NB4 (cell line): ENCODE results near the gene ASB4.
A peak's percentile ranks its signal among the peaks of the same experiment; 100 is the strongest.
"Not testable (repeated sequence)": the region's sequence is repeated elsewhere in the genome, so short reads cannot be mapped to it uniquely, and the experiment has no call there.

Experiments used
- DNase-seq: peaks from one replicate; pipeline ENCODE4 v3.0.0; 2010; ENCODE audit warnings: low read depth
- H3K4me3 ChIP-seq: one replicate; pipeline ENCODE4 v1.5.1; 2011; ENCODE audit warnings: mild to moderate bottlenecking, low read depth, low read length, moderate library complexity
- CTCF ChIP-seq: IDR thresholded peaks from one replicate; pipeline ENCODE4 v1.5.1; 2012; ENCODE audit warnings: low read depth, low read length
- MAX ChIP-seq: IDR thresholded peaks from 2 replicates; pipeline ENCODE4 v1.6.1; 2011; ENCODE audit warnings: low read depth, low read length
- MYC ChIP-seq: IDR thresholded peaks from 2 replicates; pipeline ENCODE4 v1.6.1; 2011; ENCODE audit warnings: low read depth, low read length
- POLR2A ChIP-seq: IDR thresholded peaks from 2 replicates; pipeline ENCODE4 v1.6.1; 2011; ENCODE audit warnings: mild to moderate bottlenecking; ENCODE audit not compliant: insufficient read length; ENCODE audit errors: extremely low read depth

The ASB4 gene

GRCh38 chr7:95493247-95493646 is 7.5 kb downstream of the ASB4 start:
- DNase-seq: no peak
- no peak overlapping the region for H3K4me3 ChIP-seq
- TF ChIP-seq MAX (no peak), CTCF (no peak), POLR2A (no peak), MYC (no peak)

GRCh38 chr7:95493844-95494243 is 8.1 kb downstream of the ASB4 start:
- no peak for TF ChIP-seq POLR2A
- H3K4me3 ChIP-seq: no peak overlapping the region
- DNase-seq: no peak

GRCh38 chr7:95501261-95501832 is 15.6 kb downstream of the ASB4 start:
- peak; percentile 32 for DNase-seq
- H3K4me3 ChIP-seq: no peak overlapping the region
- TF ChIP-seq POLR2A (no peak), MAX (no peak), MYC (no peak), CTCF (no peak)

- H3K4me3 ChIP-seq: no peak overlapping the region
- no peak for TF ChIP-seq MAX
- TF ChIP-seq POLR2A: no peak
- no peak for TF ChIP-seq CTCF
- no peak for DNase-seq
These were observed 16.7 kb downstream of the ASB4 start for GRCh38 chr7:95502403-95502802.

GRCh38 chr7:95503271-95504131 is 17.8 kb downstream of the ASB4 start:
- H3K4me3 ChIP-seq: no peak overlapping the region
- TF ChIP-seq MYC: no peak
- no peak for TF ChIP-seq POLR2A
- TF ChIP-seq CTCF: no peak
- TF ChIP-seq MAX: no peak
- DNase-seq: no peak

- DNase-seq, H3K4me3 ChIP-seq: not testable (repeated sequence)
These were observed 18.4 kb downstream of the ASB4 start for GRCh38 chr7:95504132-95504588.

- no peak for DNase-seq
- H3K4me3 ChIP-seq: no peak overlapping the region
- TF ChIP-seq CTCF (no peak), POLR2A (no peak), MAX (no peak), MYC (no peak)
These were observed 23.0 kb downstream of the ASB4 start for GRCh38 chr7:95508780-95509179.
